Mesendoderm (in vitro differentiated cells): ENCODE measurements around the gene HMGXB3.

Source experiments
- DNase-seq: peaks from one replicate; pipeline ENCODE4 v3.0.0; 2013
- H2AK5ac ChIP-seq: 2 replicates; pipeline ENCODE4 v1.6.1; 2013; ENCODE audit warnings: low read length, inconsistent platforms
- H2BK120ac ChIP-seq: 2 replicates; pipeline ENCODE4 v1.6.1; 2013; ENCODE audit warnings: low read depth, mild to moderate bottlenecking, low read length, moderate library complexity, mixed read lengths
- H2BK15ac ChIP-seq: replicated peaks from 2 replicates; pipeline ENCODE4 v1.6.1; 2013; ENCODE audit warnings: low read depth, mild to moderate bottlenecking, moderate library complexity
- H2BK5ac ChIP-seq: 2 replicates; pipeline ENCODE4 v1.6.1; 2013; ENCODE audit warnings: low read length, inconsistent platforms
- H3K18ac ChIP-seq: 2 replicates; pipeline ENCODE4 v1.6.1; 2013; ENCODE audit warnings: mild to moderate bottlenecking, low read length, mixed read lengths
- H3K23ac ChIP-seq: one replicate; pipeline ENCODE4 v1.6.1; 2013; ENCODE audit warnings: low read length
- H3K27ac ChIP-seq: 2 replicates; pipeline ENCODE4 v1.5.1; 2013; ENCODE audit warnings: low read depth, mild to moderate bottlenecking, inconsistent platforms, low read length, moderate library complexity
- H3K27me3 ChIP-seq: 2 replicates; pipeline ENCODE4 v1.6.1; 2013; ENCODE audit warnings: low read length, control low read depth, mild to moderate bottlenecking, inconsistent platforms; ENCODE audit not compliant: insufficient read depth, poor library complexity
- H3K36me3 ChIP-seq: 2 replicates; pipeline ENCODE4 v1.6.1; 2013; ENCODE audit warnings: low read length, inconsistent platforms; ENCODE audit not compliant: control insufficient read depth, insufficient read depth
- H3K4ac ChIP-seq: one replicate; pipeline ENCODE4 v1.6.1; 2013; ENCODE audit warnings: low read depth, mild to moderate bottlenecking, low read length, moderate library complexity
- H3K4me1 ChIP-seq: 2 replicates; pipeline ENCODE4 v1.6.1; 2013; ENCODE audit warnings: low read depth, low read length, inconsistent platforms; ENCODE audit not compliant: control insufficient read depth
- H3K4me2 ChIP-seq: 2 replicates; pipeline ENCODE4 v1.6.1; 2013; ENCODE audit warnings: low read length
- H3K4me3 ChIP-seq: 2 replicates; pipeline ENCODE4 v1.5.1; 2013; ENCODE audit warnings: mild to moderate bottlenecking, low read length
- H3K56ac ChIP-seq: one replicate; pipeline ENCODE4 v1.6.1; 2013; ENCODE audit warnings: low read length
- H3K79me1 ChIP-seq: 2 replicates; pipeline ENCODE4 v1.6.1; 2013; ENCODE audit warnings: low read length, inconsistent platforms
- H3K79me2 ChIP-seq: 2 replicates; pipeline ENCODE4 v1.6.1; 2013; ENCODE audit warnings: mild to moderate bottlenecking, low read length; ENCODE audit not compliant: control insufficient read depth, insufficient read depth
- H3K9ac ChIP-seq: 2 replicates; pipeline ENCODE4 v1.6.1; 2013; ENCODE audit warnings: low read length, inconsistent platforms
- H4K5ac ChIP-seq: one replicate; pipeline ENCODE4 v1.6.1; 2013; ENCODE audit warnings: low read length
- H4K8ac ChIP-seq: one replicate; pipeline ENCODE4 v1.6.1; 2013; ENCODE audit warnings: low read depth, mild to moderate bottlenecking, control low read depth, low read length, moderate library complexity
- WGBS: extraction: QIAGEN DNeasy Blood & Tissue Kit; methylation state at CpG from one replicate; pipeline ENCODE4 v1.1.7; 2013; ENCODE audit warnings: low lambda C conversion rate, missing lambda C conversion rate; ENCODE audit not compliant: insufficient coverage; ENCODE audit errors: extremely low coverage; 5-methylcytosine and 5-hydroxymethylcytosine counted together

The HMGXB3 gene

DNA sequence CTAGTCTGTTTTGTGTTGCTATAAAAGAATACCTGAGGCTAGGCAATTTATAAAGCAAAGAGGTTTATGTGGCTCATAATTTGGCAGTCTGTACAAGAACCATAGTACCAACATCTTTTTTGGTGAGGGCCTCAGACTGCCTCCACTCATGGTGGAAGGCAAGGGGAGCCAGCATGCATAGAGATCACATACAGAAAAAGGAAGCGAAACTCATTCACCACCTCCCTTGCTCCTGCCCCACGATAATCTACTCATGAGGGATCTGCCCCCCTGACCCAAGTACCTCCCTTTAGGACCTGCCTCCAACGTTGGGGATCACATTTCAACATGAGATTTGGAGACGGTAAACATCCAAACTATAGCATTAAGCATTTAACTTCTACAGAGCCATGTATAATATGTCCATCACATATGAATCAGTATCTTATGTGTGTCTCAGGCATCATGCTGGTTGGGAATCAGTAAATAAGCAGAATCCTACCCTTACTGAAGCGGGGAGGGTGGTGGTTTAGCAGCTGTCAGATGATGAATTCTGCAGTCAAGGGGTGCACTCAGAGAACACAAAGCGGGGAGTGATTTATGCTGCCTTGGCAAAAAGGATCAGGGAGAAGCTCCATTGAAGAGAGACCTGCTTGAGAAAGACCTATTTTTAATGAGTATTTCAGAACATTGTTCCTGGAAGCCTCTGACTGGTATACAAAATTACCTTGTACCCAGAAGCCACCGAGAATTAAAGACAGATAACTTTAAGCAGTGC is 34.8 kb downstream of the HMGXB3 start:
- Histone ChIP-seq H3K79me2 (no peaks in the 10 kb centered on the region), H3K4me2 (no peak overlapping the region), H3K79me1 (no peaks in the 10 kb centered on the region), H2BK120ac (no peak overlapping the region), H2AK5ac (no peak overlapping the region), H3K4me1 (no peaks in the 10 kb centered on the region), H4K5ac (no peak overlapping the region), H3K36me3 (peaks cover 9% of the 10 kb centered on the region), H3K4ac (no peak overlapping the region), H3K27me3 (no peaks in the 10 kb centered on the region), H4K8ac (no peak overlapping the region), H3K4me3 (no peak overlapping the region), H3K56ac (no peak overlapping the region), H2BK15ac (no peak overlapping the region), H3K18ac (no peak overlapping the region), H3K9ac (no peak overlapping the region), H2BK5ac (no peak overlapping the region), H3K23ac (no peak overlapping the region), H3K27ac (no peak overlapping the region)
- no CpG with 5 or more reads among the region's 7 CpGs for WGBS
- DNase-seq: no peak

DNA sequence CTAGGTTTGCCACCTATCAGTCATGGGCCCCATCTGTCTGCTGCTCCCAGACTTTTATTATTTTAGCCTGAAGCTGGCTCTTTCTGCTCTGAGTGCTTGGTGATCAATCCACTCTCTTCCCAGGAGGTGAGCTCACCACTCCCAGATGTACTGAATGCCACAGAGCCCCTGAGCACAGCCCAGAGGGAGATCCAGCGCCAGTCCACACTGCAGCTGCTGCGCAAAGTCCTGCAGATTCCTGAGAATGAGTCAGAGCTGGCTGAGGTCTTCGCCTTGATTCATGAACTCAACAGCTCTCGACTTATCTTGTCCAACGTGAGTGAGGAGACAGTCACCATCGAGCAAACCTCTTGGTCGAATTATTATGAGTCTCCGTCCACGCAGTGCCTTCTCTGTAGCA is 36.0 kb downstream of the HMGXB3 start:
- H4K5ac ChIP-seq: no peak overlapping the region
- no peak overlapping the region for H3K9ac ChIP-seq
- no peaks in the 10 kb centered on the region for H3K79me1 ChIP-seq
- H2BK5ac ChIP-seq: no peak overlapping the region
- H3K56ac ChIP-seq: no peak overlapping the region
- no peak overlapping the region for H2BK15ac ChIP-seq
- DNase-seq: no peak
- no peaks in the 10 kb centered on the region for H3K27me3 ChIP-seq
- no peak overlapping the region for H4K8ac ChIP-seq
- H3K79me2 ChIP-seq: no peaks in the 10 kb centered on the region
- no peak overlapping the region for H3K4ac ChIP-seq
- no CpG with 5 or more reads among the region's 9 CpGs for WGBS
- peaks cover 8% of the 10 kb centered on the region for H3K36me3 ChIP-seq
- no peak overlapping the region for H3K4me2 ChIP-seq
- H3K23ac ChIP-seq: no peak overlapping the region
- H3K18ac ChIP-seq: no peak overlapping the region
- H2AK5ac ChIP-seq: no peak overlapping the region
- H3K4me3 ChIP-seq: no peak overlapping the region
- no peak overlapping the region for H2BK120ac ChIP-seq
- no peak overlapping the region for H3K27ac ChIP-seq
- H3K4me1 ChIP-seq: no peaks in the 10 kb centered on the region

DNA sequence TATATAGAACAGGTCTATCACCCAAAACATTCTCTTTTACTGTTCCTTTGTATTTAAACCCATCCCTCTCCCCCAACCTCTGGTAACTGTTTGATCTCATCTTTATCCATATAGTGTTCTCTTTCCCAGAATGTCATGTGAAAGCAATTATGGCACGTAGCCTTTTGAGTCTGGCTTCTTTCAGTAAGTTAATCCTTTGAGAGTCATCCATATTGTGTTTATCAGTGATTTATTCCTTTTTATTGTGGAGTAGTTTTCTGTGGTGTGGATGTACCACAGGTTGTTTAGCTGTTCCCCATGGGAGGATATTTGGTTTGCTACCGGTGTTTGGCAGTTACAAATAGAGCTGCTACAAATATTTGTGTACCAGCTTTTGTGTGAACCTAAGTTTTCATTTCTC is 38.0 kb downstream of the HMGXB3 start:
- no CpG with 5 or more reads among the region's 2 CpGs for WGBS
- no peak overlapping the region for H3K23ac ChIP-seq
- H3K36me3 ChIP-seq: peaks cover 12% of the 10 kb centered on the region

DNA sequence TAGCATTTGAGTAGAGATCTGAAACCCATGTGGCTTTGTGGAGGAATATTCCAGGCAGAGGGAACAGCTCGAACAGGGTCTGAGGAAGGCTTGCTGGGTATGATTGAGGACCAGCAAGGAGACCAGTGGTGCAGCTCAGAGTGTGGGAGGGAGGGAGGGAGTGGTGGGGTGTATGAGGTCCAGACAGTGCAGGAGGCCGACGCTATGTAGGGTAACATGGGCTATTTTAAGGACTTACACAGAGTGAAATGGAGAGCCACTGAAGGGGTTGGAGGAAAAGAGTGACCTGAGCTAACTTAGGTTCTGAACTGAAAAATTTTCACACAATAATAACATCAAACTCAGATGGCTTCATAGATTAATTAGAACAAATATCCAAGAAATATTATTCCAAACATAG is 41.9 kb downstream of the HMGXB3 start:
- no CpG with 5 or more reads among the region's 3 CpGs for WGBS
- Histone ChIP-seq H3K4me1 (no peaks in the 10 kb centered on the region), H3K18ac (no peak overlapping the region), H2BK15ac (no peak overlapping the region), H3K4me3 (no peak overlapping the region), H2AK5ac (no peak overlapping the region), H3K36me3 (peaks cover 9% of the 10 kb centered on the region), H4K5ac (no peak overlapping the region), H2BK120ac (no peak overlapping the region), H3K4me2 (no peak overlapping the region), H3K4ac (no peak overlapping the region), H3K27ac (no peak overlapping the region), H3K23ac (no peak overlapping the region), H3K79me1 (no peaks in the 10 kb centered on the region), H4K8ac (no peak overlapping the region), H3K27me3 (no peaks in the 10 kb centered on the region), H2BK5ac (no peak overlapping the region), H3K79me2 (no peaks in the 10 kb centered on the region), H3K9ac (no peak overlapping the region), H3K56ac (no peak overlapping the region)
- DNase-seq: no peak

More for the DNA sequence above, 38.0 kb downstream of the HMGXB3 start:
- Histone ChIP-seq H3K56ac (no peak overlapping the region), H3K9ac (no peak overlapping the region), H4K8ac (no peak overlapping the region), H3K18ac (no peak overlapping the region), H3K4me1 (no peaks in the 10 kb centered on the region), H3K4me3 (no peak overlapping the region), H3K4me2 (no peak overlapping the region), H3K79me1 (no peaks in the 10 kb centered on the region), H4K5ac (no peak overlapping the region), H3K27me3 (no peaks in the 10 kb centered on the region), H2BK15ac (no peak overlapping the region), H2BK120ac (no peak overlapping the region), H3K79me2 (no peaks in the 10 kb centered on the region), H3K4ac (no peak overlapping the region), H2BK5ac (no peak overlapping the region), H2AK5ac (no peak overlapping the region), H3K27ac (no peak overlapping the region)
- DNase-seq: no peak

DNA sequence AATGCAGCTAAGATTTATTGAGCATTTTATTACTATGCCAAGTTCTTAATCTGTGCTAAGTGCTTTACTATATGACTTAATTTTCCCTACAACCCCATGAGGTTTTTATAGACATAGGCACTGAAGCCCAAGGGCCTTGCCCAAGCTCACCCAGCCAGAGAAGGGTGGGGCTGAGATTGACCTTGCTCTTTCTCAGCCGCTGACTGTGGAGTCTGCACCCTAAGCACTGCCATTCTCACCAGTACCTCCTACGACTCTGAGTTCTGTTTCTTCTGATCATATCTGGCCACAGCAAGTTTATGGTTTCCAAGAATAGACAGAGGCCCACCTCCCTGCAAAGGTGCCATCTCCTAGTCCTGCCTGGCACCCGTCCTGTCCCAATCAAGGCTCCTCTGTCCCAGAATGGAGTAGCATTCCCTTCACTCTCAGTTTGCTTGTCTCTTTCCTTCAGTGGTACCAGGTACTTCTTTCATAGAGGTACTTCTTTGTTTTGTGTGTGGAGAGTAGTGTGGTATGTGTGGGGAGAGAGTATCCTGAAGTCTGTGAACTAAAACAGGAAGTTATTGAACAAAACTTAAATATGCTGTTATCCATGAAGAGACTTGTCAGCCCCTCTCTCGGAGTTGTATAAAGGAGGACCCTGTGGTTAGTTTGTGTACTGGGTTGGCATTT is 43.3 kb downstream of the HMGXB3 start:
- no CpG with 5 or more reads among the region's 4 CpGs for WGBS
- no peak overlapping the region for H3K56ac ChIP-seq
- peaks cover 10% of the 10 kb centered on the region for H3K36me3 ChIP-seq

DNA sequence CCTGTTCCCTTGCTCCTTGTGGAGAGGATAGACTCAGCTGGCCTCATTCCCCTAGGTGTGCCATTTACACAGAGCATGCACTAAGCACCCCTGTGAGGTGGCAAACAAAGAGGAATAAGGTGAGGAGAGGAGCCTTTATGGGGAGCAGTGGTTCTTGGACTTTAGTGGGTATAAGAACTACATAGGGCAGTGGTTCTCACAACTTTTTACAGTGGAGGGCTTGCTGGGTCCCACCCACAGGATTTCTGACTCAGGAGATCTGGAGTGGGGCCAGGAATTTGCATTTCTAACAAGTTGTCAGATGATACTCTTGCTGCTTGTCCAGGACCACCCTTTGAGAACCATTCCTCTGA is 43.8 kb downstream of the HMGXB3 start:
- Histone ChIP-seq H3K18ac (no peak overlapping the region), H3K4me3 (no peak overlapping the region), H3K36me3 (peaks cover 10% of the 10 kb centered on the region), H3K79me2 (no peaks in the 10 kb centered on the region), H3K4me2 (no peak overlapping the region), H3K23ac (no peak overlapping the region), H3K56ac (no peak overlapping the region), H3K27me3 (no peaks in the 10 kb centered on the region), H2BK120ac (no peak overlapping the region), H4K8ac (no peak overlapping the region), H2BK5ac (no peak overlapping the region), H3K4me1 (no peaks in the 10 kb centered on the region), H3K79me1 (no peaks in the 10 kb centered on the region), H3K4ac (no peak overlapping the region), H3K9ac (no peak overlapping the region), H4K5ac (no peak overlapping the region), H2BK15ac (no peak overlapping the region), H3K27ac (no peak overlapping the region), H2AK5ac (no peak overlapping the region)
- DNase-seq: no peak

More for the DNA sequence above, 43.3 kb downstream of the HMGXB3 start:
- Histone ChIP-seq H4K8ac (no peak overlapping the region), H3K9ac (no peak overlapping the region), H2BK120ac (no peak overlapping the region), H2BK15ac (no peak overlapping the region), H3K4me3 (no peak overlapping the region), H3K4ac (no peak overlapping the region), H4K5ac (no peak overlapping the region), H3K79me2 (no peaks in the 10 kb centered on the region), H3K79me1 (no peaks in the 10 kb centered on the region), H3K4me2 (no peak overlapping the region), H3K18ac (no peak overlapping the region), H2BK5ac (no peak overlapping the region), H2AK5ac (no peak overlapping the region), H3K27me3 (no peaks in the 10 kb centered on the region), H3K23ac (no peak overlapping the region), H3K4me1 (no peaks in the 10 kb centered on the region), H3K27ac (no peak overlapping the region)
- no peak for DNase-seq
